GM21619 (cell line): ENCODE results near the gene POLD3.

Experiments used
- ATAC-seq: cut with Tn5 transposase; IDR thresholded peaks from one replicate; pipeline ENCODE4 v1.9.1; 2021; ENCODE audit not compliant: unreplicated experiment

Gene POLD3

DNA sequence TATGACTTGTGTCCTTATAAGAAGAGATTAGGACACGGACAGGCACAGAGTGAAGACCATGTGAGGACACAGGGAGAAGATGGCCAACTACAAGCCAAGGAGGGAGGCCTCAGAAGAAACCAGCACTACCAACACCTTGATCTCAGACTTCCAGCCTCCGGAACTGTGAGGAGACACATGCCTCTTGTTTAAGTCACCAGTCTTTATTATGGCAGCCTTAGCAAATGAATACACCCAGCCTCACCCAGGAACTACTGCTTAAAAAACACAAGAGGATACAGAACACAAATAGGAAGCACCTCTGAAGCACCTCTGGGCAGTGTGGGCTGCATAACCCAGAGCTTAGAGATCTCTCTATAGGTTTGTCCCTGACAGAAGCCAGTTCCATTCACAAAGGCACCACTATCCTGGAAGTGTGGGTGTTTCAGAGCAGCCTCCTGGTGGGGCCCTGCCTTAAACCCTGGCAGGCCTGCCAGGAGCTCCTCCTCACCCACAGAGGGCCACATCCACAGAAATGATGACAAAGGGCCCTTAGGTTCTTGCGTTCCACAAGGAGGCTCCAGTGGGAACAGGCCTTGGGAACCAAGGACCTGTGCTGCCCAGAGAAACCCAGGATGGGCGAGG lies 80.1 kb downstream of the POLD3 start:
- ATAC-seq, result no peak

DNA sequence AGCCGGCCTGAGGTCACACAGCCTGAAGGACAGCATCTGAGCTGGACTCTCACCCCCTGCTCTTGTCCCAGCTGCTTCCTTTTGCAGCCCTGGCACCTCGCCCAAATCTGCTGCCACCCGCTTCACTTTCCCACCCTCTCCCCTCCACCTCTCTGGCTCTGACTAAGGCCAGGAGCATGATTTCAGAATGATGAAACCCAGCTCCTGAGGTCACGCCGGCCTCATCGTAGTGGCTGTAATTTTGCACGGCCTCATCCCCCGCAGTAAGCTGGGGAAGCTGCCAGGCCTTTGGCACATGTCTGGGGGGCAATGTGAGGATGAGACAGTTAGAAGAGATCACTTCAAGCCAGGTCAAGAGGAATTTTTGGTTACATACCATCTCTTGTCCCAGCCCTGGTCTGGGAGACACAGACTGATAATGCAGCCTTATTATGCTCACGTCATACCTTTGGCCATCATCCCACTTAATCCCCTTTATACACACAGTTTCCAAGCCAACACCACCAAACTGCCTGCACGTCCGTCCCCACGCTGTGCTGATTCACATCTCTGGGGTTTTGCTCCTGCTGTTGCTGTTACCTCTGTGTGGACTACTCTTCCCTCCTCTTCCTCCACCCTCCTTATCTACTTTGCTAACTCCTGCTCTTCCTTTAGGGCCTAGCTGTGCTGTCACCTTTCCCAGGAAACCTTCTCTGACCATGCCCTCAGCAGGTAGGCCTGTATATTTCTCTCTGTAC lies 80.7 kb downstream of the POLD3 start:
- no peak for ATAC-seq

DNA sequence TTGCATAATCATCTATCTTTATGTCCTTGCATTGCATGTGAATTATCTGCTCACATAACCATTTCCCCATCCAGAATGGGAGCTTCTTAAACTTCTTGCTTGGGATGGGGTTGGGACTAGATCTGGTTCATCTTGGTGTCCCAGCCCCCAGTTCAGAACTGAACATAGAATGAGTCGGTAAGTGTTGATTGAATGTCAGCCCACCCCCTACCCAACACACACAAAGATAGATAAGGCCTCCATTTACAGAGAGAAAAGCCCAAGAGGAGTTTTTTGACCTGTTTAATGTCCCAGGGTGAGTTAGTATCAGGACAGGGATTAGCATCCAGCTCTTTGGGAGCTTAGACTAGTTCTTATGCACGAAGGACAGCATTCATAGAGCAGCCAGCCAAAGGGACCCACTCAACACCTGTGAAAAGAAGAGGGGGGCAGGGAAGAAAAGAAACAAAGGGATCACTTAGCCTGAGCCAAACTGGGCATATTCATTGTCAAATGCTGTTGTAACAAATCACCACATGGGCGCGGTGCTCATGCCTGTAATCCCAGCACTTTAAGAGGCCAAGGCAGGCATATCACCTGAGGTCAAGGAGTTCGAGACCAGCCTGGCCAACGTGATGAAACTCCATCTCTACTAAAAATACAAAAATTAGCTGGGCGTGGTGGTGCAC lies 81.4 kb downstream of the POLD3 start:
- ATAC-seq, result no peak

DNA sequence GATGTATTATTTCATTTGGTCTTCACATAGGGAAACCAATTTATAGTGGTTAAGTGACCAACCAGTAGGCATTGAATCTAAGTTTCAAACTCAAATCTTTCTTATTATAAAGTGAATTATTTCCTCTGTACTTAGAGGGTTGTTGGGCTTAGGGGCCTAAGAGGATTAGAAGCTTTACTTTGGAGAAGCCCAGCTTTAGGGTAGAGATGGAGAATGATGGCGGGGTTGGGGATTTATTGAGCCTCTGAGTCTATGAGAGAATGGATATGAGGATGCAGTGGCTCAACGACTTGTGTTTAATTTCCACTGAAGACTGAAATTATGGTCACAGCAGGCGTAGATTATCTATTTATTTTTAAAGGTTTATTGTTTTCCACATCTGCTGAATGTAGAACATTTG lies 83.4 kb downstream of the POLD3 start:
- ATAC-seq, result no peak

DNA sequence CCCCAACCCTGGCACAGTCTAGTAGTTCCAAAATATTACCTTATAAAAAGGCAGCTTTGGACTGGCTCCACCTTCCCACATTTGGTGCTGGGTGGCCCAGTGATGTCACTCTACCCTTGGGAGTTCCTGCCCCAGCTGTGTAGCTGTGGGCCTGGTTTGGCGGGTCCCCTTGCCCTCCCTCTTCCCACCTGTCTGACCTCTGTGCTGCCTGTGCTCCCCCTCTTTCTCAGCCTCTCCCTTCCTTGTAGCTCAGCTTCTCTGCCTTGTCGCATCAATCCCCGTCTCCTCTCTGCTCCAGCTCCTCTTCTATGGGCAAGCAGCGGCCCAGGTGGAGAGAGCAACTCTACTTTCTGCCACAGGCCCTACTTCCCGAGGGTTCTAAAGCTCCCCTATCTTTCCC lies 84.2 kb downstream of the POLD3 start:
- no peak for ATAC-seq

DNA sequence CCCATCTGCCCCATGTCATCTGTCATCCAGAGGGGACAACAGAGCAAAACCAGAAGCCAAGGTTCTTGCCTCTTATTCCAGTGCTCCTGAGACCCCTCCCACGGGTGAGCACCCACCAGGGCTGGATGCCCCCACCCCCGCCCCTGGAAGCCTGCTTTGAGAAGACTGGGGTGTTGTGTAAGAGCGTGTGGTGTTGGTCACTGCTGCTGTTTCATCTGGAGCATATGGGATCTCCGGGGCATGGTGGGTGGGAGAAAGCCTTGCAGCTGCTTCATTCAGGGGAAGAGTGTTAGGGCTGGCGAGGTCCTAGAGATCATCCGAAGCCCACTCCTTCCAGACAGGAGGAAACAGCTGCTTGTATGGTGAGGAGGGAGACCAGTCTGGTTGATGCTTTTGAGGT lies 84.7 kb downstream of the POLD3 start:
- no peak for ATAC-seq

DNA sequence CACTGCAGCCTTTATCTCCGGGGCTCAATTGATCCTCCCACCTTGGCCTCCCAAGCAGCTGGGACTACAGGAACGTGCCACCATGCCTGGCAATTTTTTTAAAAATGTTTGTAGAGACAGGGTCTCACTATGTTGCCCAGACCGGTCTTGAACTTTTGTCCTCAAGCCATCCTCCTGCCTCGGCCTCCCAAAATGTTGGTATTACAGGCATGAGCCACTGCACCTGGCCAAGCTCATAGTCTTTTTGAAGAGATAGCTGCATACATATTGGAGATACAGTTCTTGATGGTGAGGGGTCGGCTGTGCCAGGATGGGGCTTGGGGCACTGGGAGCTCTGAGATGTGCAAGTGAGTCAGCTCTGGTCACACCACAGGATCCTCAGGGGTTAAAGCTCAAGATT lies 85.7 kb downstream of the POLD3 start:
- ATAC-seq, result no peak

DNA sequence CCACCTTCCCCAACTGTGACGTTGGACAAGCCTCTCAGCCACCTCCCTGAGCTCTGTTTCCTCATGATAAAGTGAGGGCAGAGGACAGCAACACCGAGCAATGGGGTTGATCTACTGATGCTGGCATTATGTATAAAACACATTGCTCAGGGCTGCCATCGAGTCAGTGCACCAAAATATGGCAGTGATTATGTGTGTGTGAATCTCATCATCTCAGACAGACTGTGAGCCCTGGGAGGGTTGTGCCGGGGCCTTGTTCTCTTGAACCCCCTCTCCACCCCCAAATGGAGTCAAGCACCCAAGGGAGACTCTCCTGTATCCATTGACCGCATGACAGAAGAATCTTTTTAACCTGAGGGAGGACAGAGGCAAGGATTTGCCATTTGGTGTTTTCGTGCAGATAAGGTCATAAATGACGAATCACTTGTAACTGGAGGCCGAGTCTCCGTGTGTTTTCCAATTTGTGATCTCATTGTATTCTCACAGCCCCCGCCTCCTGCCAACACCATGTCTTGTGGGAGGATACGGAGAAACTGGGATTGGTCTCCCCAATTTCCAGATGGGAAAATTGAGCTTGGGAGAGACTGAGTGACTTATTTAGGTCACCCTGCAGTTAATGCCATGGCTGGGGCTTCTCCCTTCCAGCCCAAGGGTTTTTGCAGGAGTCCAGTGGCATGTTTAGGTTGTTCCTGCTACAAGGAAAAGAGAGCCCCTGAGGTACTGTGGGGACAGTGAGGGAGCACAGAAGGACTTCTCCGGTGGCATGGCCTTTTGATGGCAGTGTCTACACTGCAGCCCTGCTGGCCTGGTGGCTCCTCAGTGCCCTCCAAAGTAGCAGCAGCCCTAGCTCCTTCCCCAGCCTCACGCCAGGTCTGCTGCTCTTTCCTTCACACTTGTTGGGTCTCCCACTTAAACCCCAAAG lies 86.5 kb downstream of the POLD3 start:
- ATAC-seq, result no peak

GRCh38 chr11:74679513-74679865 lies 87.1 kb downstream of the POLD3 start:
- no peak for ATAC-seq

DNA sequence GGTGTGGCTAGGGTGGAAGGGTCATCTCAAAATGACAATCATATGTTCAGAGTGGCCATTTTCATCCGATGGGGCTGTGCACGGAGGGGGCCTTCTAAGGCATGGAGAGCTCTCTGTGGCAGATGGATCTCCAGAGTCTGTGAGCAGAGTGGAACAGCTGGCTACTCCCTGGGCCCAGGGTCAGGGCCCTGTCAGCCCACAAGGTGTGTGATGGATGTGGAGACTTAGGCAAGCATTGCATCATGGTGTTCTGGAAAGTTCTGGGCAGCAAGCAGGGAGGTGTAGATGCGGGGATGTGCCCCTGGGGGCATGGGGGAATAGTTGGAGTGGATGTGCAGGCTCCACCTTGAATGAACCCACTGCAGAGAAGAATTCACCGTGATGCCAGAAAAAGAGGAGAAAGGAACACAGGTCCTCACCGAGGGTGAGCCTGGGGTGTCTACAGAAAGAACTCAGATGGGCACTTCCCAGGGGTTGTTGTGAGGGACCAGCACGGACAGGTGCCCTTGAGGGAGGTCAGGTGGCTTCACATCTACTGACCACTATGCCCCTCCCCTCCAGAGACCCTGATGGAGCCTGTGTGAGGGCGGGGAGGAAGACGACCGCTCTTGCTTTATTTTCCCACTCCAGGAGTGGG lies 87.8 kb downstream of the POLD3 start:
- ATAC-seq, result no peak

GRCh38 chr11:74680703-74681531 lies 88.5 kb downstream of the POLD3 start:
- no peak for ATAC-seq

DNA sequence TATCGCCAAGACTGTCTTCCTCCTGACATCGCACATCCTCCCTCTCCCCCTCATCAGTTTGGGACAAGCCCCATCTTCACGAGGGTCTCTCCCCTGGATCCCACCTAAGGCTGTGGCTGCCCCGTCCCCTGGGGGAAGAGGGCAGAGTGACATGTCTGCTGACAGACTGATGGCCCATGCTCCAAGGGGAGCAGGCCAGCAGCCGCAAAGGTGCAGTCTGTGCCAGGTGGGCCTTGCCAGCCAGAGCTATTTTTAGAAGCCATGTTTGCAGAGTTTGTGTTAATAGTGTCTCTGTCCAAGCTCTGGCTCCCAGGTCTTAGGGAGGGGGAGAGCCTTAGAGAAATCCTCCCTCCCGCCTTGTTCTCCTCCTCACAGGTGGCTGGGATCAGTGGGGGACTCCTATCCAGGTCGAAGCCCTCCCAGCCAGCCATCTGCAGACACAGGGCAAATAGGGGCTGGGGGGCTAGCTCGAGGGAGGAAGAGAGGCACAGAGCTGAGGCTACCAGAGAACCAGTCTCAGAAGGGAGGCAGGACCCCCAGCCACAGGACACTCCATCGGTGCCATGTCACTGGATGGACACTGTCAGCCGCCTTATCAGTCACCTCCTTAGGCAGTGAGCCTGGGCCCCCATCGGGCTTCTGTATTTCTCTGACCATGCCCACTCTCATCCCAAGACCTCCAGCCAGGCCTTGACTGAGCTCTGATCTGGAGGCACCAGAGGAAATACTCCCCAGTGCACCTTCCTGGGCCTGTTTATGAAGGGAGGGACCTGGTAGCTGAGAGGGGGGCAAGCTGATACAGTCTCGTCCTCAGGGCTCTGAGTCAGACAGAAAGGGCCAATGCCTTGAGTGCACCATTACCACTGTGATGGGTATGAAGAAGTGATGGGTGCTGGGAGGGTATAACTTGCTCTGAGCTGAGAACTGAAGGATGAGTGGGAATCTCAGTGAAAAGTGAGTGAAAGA lies 89.6 kb downstream of the POLD3 start:
- ATAC-seq, result no peak

- ATAC-seq, result no peak
Observed at GRCh38 chr11:74682731-74683278, 90.4 kb downstream of the POLD3 start.

DNA sequence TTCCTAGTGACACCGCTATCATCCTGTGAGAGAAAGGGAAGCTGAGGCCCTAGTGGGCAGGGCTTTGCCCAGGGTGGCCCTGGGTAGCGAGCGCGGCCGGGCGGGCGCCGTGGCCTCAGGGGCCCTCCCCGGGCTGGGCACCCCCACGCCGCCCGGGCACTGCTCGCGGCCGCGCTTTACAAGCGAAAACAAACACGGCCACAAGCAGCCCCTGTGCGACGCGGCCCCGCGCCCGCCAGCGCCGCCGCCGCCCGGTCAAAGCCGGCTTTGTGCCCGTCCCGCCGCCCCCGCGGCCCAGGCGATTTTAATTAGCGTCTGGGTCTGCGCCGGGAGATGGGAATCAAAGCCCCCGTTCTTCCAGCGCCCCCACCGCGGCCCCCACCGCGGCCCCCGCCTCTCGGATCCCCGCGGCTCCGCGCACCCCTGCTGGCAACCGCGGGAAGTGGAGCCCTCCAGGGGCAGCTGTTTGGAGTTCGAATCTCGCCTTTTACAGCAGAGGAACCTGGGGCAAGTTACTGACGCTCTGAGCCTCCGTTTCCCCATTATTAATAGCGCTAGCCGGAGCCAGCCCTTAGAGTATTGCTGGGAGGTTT lies 91.0 kb downstream of the POLD3 start:
- ATAC-seq, result no peak

DNA sequence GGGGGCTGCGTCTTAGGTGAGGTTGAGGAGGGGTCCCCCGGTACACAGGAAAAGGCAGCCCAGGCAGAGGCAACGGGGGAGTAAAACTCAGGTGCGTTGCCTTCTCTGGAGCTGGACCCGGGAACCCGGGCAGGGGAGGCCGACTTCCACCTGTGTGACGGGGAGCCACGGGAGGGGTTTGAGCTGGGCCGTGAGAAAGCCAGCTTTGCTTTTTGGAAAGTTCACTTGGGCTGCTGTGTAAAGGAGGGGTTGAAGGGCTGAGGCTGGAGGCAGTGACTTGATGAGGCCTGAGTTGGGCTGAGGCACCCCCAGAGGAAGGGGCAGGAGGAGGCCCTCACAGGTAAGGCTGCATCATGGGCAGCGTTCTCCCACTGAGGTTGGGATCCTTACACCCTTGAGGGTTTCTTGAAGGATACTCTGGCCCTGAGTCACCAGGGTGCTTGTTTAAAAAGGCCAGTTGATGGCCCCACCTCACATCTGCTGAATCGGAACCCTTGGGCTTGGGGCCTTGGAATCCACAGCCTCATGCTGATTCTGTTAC lies 91.6 kb downstream of the POLD3 start:
- ATAC-seq, result no peak

DNA sequence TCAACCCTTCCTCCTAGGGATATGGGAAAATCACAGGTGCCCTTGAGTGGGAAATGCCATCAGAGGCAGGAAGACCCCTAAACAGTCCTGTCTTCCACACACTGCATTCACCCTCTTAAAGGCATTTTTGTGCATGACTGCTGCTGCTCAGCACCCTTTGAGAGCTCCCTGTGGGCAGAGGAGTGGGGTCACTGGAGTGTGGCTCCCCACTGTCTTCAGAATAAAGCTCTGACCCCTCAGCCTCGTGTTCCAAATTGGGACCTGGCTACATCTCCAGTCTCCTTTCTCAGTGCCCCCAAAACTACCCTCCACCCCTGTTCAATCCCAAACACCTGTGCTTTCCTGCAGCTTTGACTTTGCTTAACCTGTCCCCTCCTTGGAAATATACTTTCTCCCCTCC lies 92.3 kb downstream of the POLD3 start:
- ATAC-seq, result no peak

GRCh38 chr11:74685338-74685737 lies 93.0 kb downstream of the POLD3 start:
- ATAC-seq, result no peak

GRCh38 chr11:74685905-74686304 lies 93.5 kb downstream of the POLD3 start:
- no peak for ATAC-seq
